ENCODE measurements around the gene DNAH14. TPM values are rescaled to one million over a fixed set of nuclear protein-coding genes. Genes with fewer than 3 reads are reported as not detected.

Gene DNAH14
- total RNA-seq, 2 donors from 2014 or later: 36.6 to 41.6 TPM

GRCh38 chr1:225113265-225113664, 183.8 kb downstream of the DNAH14 start:
- no peak for DNase-seq
- Mint-ChIP-seq H3K4me1 (no peaks in the 10 kb centered on the region), H3K4me3 (no peak overlapping the region), H3K9me3 (peaks cover 6% of the 10 kb centered on the region), H3K27me3 (ENCODE audit: insufficient read depth) (no peaks in the 10 kb centered on the region), H3K36me3 (ENCODE audit: low read depth) (peaks cover under 1% of the 10 kb centered on the region), H3K27ac (no peak overlapping the region)
- Histone ChIP-seq H3K27ac (ENCODE audit: low read depth, low read length) (no peak overlapping the region), H3K9ac (ENCODE audit: extremely low read depth, low read length, poor library complexity, severe bottlenecking) (no peak overlapping the region), H3K36me3 (ENCODE audit: control insufficient read depth, insufficient read depth, low read length) (no peaks in the 10 kb centered on the region), H3K27me3 (ENCODE audit: control insufficient read depth, insufficient read depth, low read length, poor library complexity, severe bottlenecking) (no peaks in the 10 kb centered on the region), H3K4me1 (ENCODE audit: control insufficient read depth, insufficient read depth, low read length) (no peaks in the 10 kb centered on the region), H3K4me3 (ENCODE audit: low read length) (no peak overlapping the region), H3K9me3 (ENCODE audit: control insufficient read depth, low read length) (no peaks in the 10 kb centered on the region)
- TF ChIP-seq, protein P1, sequence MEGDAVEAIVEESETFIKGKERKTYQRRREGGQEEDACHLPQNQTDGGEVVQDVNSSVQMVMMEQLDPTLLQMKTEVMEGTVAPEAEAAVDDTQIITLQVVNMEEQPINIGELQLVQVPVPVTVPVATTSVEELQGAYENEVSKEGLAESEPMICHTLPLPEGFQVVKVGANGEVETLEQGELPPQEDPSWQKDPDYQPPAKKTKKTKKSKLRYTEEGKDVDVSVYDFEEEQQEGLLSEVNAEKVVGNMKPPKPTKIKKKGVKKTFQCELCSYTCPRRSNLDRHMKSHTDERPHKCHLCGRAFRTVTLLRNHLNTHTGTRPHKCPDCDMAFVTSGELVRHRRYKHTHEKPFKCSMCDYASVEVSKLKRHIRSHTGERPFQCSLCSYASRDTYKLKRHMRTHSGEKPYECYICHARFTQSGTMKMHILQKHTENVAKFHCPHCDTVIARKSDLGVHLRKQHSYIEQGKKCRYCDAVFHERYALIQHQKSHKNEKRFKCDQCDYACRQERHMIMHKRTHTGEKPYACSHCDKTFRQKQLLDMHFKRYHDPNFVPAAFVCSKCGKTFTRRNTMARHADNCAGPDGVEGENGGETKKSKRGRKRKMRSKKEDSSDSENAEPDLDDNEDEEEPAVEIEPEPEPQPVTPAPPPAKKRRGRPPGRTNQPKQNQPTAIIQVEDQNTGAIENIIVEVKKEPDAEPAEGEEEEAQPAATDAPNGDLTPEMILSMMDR (conservative IDR thresholded peaks at IDR 0.05): no peak
- 86 to 100% methylated on average over 1 of the region's 1 CpG for WGBS, 2 experiments (ENCODE audit: insufficient coverage in 1 of 2, insufficient read length in 1 of 2)

GRCh38 chr1:225114354-225114990, 185.0 kb downstream of the DNAH14 start:
- 92 to 100% methylated on average over 1 of the region's 1 CpG for WGBS, 2 experiments (ENCODE audit: insufficient coverage in 1 of 2, insufficient read length in 1 of 2)
- H3K27me3 Mint-ChIP-seq (ENCODE audit: insufficient read depth): no peaks in the 10 kb centered on the region
- Histone ChIP-seq H3K27me3 (ENCODE audit: control insufficient read depth, insufficient read depth, low read length, poor library complexity, severe bottlenecking) (no peaks in the 10 kb centered on the region), H3K4me3 (ENCODE audit: low read length) (no peak overlapping the region), H3K4me1 (ENCODE audit: control insufficient read depth, insufficient read depth, low read length) (no peaks in the 10 kb centered on the region), H3K9me3 (ENCODE audit: control insufficient read depth, low read length) (no peaks in the 10 kb centered on the region), H3K36me3 (ENCODE audit: control insufficient read depth, insufficient read depth, low read length) (no peaks in the 10 kb centered on the region), H3K9ac (ENCODE audit: extremely low read depth, low read length, poor library complexity, severe bottlenecking) (no peak overlapping the region), H3K27ac (ENCODE audit: low read depth, low read length) (no peak overlapping the region)
- TF ChIP-seq, protein P1 (conservative IDR thresholded peaks at IDR 0.05): no peak
- H3K4me1 Mint-ChIP-seq: no peaks in the 10 kb centered on the region
- no peak overlapping the region for H3K4me3 Mint-ChIP-seq
- no peak overlapping the region for H3K27ac Mint-ChIP-seq
- no peak for DNase-seq
- peaks cover 3% of the 10 kb centered on the region for H3K9me3 Mint-ChIP-seq
- no peaks in the 10 kb centered on the region for H3K36me3 Mint-ChIP-seq (ENCODE audit: low read depth)

- no peak for DNase-seq
- Mint-ChIP-seq H3K4me1 (no peaks in the 10 kb centered on the region), H3K9me3 (no peaks in the 10 kb centered on the region), H3K27me3 (ENCODE audit: insufficient read depth) (no peaks in the 10 kb centered on the region), H3K36me3 (ENCODE audit: low read depth) (peaks cover 5% of the 10 kb centered on the region), H3K27ac (no peak overlapping the region), H3K4me3 (no peak overlapping the region)
- Histone ChIP-seq H3K4me3 (ENCODE audit: low read length) (no peak overlapping the region), H3K27ac (ENCODE audit: low read depth, low read length) (no peak overlapping the region), H3K4me1 (ENCODE audit: control insufficient read depth, insufficient read depth, low read length) (no peaks in the 10 kb centered on the region), H3K9me3 (ENCODE audit: control insufficient read depth, low read length) (peaks cover 2% of the 10 kb centered on the region), H3K9ac (ENCODE audit: extremely low read depth, low read length, poor library complexity, severe bottlenecking) (no peak overlapping the region), H3K36me3 (ENCODE audit: control insufficient read depth, insufficient read depth, low read length) (no peaks in the 10 kb centered on the region), H3K27me3 (ENCODE audit: control insufficient read depth, insufficient read depth, low read length, poor library complexity, severe bottlenecking) (no peaks in the 10 kb centered on the region)
- TF ChIP-seq, protein P1 (conservative IDR thresholded peaks at IDR 0.05): no peak
- 84 to 86% methylated on average over 3 of the region's 3 CpGs for WGBS, 2 experiments (ENCODE audit: insufficient coverage in 1 of 2, insufficient read length in 1 of 2)
These were observed 189.8 kb downstream of the DNAH14 start for GRCh38 chr1:225119307-225119706.
